Measurements from ENCODE around the gene VPREB1.
"Not testable (repeated sequence)": the region's sequence is repeated elsewhere in the genome, so short reads cannot be mapped to it uniquely, and the experiment has no call there.

Gene VPREB1

DNA sequence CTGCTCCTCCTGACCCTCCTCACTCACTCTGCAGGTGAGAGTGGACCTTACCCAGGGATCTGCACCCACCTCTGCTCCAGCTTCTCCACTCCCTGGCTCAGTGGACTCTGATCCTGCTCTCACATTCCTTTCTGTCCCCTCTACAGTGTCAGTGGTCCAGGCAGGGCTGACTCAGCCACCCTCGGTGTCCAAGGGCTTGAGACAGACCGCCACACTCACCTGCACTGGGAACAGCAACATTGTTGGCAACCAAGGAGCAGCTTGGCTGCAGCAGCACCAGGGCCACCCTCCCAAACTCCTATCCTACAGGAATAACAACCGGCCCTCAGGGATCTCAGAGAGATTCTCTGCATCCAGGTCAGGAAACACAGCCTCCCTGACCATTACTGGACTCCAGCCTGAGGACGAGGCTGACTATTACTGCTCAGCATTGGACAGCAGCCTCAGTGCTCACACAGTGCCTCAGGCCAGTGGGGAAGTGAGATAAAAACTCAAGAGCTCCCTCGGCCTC is 29.7 kb upstream of the VPREB1 start:
- DNase-seq = no peak

DNA sequence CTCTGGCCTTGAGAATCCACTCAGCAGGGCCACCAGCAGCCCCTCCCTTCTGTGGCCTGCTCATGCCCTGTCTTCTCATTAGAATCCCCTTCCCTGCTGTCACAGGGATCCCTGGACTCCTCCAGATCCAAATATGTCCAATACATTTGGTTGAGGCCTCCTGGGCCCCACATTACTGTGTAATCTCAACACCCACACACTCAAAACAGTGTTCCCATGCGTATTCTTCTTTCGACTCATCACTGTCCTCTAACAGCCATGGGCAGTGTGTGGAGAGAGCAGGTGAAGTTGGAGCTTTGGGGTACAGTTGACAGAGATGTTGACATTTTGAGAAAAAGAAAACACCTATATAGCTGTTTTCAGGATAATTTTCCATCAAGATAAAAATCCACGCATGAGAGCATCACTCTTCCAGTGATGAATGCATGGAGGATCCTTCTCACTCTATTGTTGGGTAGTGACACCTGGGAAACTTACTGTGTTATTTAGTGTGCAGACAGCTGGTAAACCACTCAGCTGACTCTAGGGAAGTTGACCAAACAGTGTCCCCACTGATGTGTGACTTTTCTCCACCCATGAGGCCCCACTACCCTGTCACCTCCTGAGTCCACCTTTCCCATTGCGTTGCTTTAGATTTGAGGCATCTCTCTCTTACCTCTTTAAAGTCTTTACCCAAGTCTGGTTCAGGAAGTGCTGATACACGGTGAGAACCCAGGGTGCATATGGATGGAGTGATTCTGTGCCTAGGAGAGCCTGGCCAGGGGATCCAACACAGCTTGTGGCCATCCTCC is 28.7 kb upstream of the VPREB1 start:
- no peak for DNase-seq

DNA sequence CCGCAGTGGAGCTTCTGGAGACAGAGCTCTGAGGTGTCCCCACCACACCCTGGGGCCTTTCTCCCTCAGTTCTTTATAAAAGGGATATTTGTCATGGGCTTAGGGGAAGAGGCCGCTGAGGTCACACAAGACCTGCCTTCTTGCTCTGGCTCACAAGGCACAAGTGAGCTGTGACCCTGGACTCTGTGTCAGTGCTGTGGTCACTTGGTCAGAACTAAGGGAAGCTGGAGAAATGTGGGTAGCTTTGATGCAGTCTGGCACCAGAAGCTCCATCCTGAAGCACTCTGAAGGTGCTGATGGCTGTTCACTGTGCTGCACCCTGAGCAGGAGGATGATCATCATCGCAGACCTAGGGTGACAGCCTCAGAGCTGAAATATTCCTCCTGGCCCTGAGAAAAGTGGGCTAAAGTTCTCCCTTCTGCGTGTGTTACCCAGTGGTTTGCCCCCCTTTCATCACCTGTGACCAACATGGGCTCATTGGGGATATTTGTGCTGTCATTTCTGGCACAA is 28.1 kb upstream of the VPREB1 start:
- DNase-seq = no peak

DNA sequence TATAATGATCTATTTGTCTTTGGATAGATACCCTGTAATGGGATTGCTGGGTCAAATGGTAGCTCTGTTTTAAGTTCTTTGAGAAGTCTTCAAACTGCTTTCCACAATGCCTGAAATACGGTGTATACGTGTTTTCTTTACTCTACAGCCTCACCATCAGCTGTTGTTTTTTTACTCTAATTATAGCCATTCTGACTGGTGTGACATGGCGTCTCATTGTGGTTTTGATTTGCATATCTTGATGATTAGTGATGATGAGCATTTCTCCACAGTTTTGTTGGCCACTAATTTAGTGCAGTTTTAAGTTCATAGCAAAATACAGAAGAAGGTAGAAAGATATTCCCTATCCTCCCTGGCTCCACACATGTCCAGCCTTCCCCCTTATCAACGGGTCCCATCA is 26.3 kb upstream of the VPREB1 start:
- no peak for DNase-seq

DNA sequence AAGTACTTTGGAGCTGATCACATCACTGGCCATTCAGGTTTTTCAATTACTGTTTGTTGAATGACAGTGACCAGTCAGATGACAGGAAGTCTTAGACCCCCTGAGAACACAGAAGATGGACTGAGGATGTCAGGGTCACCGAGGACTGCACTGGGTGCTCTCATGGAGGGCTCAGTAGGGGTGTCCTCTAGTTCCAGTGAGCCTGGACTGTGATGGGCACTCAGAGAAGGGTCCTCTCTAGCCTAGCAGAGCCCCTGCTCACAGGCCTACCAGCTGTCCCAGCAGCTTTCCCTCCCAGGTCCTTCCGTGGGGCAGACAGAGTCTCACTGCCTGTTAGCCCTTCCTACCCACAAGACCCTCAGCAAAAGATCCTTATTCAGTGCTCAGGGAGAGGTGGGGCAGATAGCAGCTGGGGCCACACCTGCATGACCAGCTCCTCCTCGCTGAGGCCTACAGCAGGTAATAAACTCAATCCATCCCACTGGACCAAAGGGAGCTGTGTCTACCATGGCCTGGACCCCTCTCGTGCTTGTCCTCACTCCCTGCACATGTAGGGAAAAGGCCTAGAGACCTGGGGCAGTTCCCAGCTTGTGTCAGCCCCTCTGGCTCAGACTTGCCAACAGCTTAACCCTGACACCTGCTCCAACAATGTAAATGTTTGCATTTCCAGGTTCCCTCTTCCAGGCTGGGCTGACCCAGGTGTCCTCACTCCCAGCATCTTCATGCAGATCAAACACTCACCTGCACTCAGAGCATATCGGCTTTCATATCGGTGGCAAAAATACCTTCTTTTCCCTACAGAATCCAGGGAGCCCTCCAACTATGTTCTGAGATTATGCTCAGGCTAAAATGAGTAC is 25.2 kb upstream of the VPREB1 start:
- no peak for DNase-seq

DNA sequence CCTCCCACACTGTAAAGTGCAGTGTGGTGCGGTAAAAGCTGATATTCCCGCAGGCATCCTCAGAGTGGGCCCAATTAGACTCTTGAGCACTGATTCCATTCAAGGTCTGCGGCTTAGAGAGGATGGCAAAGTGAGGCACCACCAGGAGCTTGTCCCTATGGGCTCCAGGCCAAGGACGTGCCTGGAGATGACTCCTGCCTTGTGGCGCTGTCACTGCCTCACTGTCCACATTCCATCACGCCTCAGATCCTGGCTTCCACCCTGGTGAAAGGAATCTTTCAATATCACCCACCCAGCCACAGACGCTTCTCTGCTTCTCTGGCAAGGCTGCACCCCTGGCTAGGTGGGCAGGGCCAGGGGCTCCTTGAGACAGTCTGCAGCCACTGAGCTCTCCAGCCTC is 23.5 kb upstream of the VPREB1 start:
- DNase-seq = not testable (repeated sequence)

DNA sequence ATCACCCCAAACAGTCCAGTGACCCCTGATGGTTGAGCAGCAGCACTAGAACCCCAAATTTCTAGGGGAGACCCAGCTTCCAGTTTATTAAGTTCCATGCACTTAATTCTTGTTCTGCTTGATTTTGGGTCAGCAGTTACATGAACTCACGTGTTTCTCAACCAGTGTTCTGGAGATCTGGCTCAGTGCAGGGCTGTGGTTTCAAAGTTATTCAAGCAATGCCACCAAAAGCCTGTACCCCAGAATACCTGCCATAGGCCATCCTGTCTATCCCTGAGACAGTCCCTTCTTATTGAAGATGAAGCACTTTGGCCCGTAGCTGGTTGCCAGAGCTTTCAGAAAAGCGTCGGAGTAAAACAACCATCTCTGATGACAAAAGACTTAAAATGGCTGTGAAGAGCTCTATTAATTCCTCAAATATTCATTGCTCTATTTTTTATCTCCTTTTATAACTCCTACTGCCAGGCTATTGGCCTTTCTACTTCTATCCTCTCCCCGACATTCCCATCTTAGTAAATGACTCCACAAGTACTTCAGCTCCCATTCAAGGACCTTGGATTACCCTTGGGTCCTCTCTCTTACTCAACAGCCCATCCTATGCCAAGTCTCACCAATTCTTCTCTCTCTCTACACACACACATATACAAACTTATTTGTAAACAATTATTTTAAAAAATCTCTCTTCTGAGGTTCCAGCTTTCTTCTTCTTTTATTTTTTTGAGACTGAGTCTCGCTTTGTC is 18.0 kb upstream of the VPREB1 start:
- DNase-seq = no peak

DNA sequence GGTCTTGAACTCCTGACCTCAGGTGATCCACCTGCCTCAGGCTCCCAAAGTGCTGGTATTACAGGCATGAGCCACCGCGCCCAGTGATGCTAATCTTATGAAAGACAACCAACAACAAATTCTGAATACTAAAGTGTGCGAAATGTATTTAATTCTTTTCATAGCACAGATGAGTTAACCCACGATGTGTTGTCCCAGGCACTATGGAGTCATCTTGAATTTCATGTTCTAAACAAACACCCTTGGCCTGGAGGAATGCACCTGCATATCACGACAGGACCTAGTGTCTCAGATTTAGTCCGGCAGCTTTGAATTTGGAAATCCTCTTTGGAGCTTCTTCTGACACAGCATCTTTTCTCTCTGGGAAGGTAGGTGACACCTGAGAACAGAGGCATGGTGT is 16.2 kb upstream of the VPREB1 start:
- no peak for DNase-seq

DNA sequence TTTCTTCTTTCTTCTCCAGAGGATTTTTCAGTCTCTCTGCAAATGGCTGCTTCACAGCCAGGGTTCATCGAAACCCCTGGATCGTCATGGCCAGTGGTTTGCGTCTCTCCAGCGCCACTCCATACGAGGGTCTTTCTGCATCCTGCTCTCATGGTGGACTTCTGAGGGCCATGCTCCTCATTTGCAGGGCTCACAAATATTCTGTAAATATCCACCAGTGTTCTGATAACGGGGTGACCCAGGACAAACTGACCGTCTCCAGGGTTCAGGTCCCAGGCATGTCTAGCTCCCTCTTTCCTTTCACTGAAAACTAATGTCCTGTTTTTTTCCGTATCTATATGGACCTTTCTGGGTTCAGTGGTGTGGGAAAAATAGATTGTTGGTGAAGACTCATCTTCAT is 15.7 kb upstream of the VPREB1 start:
- DNase-seq = no peak

DNA sequence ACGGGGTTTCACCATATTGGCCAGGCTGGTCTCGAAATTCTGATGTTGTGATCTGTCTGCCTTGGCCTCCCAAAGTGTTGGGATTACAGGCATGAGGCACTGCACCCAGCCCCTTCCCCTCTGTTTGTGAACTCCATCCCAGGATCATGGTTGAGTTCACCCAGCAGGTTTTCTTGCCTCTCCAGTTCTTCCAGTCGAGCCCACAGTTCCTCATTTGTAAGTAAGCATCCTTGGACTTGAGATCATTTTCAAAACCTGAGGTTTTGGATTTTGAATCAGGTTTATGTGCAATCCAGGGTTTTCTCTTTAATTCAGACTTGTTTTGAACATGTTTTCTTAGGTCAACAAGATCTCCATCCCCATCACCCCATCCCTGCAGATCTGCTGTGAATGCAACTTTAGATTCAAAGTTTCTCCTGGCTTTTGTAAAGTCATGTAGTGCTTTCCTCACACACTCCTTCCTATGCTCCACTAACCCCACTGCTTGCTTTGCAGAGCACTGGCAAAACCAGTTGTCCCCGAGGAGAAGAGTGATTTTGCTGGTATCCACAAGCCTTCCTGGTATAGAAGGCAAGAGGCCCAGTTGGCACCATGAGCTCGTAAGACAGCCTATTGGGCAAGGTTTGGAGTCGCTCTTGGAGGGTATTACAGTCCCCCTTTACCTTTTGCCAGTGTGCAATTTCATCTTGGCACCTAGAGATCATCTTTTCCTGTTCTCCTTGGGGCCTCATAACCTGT is 14.7 kb upstream of the VPREB1 start:
- DNase-seq = no peak

DNA sequence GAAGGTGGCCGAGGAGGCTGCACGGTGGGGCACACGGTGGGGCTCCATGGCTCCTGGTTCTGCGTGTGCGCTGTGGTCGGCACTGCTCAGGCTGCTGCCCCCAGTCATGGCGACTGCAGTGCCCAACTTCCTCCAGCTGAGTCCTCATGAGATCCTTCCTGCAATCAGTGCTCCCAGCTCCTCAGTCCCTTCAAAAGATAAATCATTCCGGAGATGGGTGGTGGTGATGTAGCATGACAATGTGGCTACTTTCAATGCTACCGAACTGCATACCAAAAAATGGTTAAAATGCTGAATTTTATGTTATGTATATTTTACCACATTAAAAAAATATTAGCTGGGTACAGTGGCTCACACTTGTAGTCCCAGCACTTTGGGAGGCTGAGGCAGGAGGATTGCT is 14.1 kb upstream of the VPREB1 start:
- DNase-seq = no peak

DNA sequence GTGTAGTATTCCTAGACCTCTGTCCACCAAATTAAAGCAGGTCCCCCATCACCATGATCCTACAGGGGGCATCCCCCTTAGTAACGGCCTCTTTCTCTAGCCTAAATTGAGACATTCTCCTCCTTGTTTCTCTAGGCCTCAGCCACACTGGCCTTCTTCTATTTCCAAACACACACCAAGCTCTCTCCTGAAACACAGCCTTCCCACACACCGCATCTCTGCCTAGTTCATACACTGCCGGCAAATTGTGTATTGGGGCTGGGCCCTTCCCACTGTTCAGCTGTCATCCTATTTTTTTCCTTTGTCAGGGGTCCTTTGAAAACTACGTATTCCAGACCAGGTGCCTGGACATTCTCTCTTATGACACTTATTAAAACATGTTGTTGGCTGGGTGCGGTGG is 11.5 kb upstream of the VPREB1 start:
- DNase-seq = no peak

DNA sequence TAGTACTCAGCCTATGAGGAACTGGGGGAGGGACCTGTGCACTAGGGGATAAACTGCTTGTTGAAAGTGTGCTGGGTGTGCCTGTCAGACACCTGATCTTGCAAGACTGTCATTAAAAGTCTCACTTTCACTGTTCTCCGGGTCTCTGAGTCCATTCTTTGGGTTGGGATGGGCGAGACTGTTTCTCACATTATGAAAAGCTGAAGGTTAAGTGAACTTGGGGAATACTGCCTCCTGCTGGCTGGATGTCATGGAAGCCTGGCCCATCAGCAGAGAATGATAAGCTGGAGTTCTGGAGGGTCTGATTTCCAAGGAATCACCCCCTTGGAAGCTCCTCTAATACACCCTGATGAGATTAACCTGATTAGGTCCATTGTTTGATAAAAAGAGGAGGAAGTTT is 9.0 kb upstream of the VPREB1 start:
- DNase-seq = peak; percentile 47

DNA sequence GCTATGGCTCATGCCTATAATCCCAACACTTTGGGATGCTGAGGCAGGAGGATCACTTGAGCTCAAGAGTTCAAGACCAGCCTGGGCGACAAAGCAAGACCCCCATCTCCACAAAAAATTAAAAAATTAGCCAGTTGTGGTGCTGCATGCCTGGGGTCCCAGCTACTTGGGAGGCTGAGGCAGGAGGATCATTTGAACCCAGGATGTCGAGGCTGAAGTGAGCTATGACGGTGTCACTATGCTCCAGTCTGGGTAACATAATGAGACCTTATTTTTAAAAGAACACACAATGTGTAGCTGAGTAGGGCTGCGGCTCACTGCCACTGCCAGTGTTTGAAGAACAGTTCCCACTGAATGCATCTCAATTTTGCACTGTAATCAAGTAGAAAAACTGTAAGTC is 7.1 kb upstream of the VPREB1 start:
- no peak for DNase-seq

DNA sequence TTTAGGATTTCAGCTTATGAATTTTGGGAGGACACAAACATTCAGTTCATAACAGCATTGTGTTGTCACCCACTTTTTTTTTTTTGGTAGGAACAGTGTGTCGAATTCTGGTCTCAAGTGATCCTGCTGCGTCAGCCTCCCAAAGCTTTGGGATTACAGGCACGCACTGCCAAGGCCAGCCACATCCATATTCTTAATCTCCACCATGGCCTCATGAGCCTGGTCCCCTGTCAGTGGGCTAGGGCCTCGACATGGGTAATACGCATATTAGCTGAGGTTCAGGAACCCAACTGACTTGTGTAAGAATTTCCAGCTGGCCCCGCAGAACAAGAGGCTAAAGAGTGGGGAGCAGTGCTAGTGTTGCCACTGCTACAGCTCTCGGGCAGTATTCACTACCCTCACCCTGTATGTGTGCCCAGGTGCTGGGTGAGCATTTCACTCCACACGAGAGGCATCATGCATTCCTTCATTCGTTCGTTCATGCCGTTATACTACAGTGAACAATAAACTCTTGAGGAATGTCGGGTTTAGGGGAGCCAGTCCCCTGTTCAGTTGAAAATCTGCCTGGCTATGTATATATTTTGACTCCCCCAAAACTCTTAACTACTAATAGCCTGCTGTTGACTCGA is 5.2 kb upstream of the VPREB1 start:
- DNase-seq = no peak

DNA sequence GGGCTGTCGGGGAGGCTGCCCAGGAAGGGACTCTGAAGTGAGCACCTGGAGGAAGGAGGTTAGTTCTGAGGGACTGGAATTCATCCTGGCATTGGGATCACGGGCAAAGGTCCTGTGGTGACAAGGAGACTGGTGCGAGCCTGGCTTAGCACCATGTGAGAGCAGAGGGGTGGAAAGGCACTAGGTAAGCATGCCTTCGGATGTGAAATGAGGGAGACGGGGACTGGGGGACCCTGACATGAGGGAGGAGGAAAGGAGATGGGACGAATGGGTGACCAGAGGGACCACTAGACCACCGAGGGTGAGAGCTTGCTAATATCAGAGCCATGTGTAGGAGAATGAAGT is 3.1 kb upstream of the VPREB1 start:
- DNase-seq = no peak

DNA sequence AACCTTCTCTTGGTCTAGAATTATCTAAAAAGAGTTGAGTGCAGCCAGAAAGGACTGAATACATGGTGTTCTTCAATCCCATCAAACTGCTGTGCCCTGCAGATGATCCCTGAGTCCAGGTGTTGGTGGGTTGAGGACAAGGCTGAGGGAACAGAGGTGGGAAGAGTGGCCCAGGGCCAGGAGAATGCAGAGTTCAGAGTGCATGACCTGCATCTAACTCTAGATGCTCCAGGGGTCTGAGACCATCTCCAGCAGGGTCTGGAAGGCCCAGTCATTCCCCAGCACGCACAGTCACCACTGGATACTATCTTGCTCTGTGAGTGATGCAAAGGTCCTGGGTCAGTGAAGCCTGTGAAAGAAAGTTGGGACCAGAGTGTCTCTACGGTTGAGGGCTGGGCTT is 2.1 kb upstream of the VPREB1 start:
- DNase-seq = no peak

DNA sequence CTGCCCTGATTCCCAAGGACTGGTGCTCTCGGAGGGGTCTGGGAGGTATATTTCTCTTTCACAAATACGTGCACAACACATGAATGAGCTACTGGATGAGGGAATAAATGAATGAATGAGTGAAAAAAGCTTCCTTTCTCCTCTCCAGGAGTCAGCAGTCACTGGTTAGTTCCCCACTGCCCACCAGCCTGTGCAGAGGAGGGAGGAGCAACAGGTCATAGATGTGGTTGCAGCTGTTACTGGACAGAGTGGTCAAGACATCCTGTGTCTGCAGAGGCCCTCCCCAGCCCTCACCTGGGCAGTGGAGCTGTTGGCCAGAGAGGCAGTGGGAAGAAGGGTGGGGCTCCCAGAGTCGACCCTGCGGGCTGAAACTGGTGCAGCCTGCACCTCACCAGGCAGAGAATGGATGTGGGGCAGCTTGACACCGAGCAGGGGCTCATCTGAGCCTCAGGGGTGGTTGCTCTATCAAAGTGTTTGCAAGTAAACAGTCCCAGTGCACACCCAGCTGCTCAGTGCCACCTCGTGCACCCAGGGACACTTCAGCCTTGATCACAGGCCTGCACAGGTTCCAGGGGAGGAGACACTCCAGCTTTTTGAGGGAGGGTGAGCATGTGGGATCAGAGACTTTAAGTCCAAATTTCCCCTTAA is 1.4 kb upstream of the VPREB1 start:
- no peak for DNase-seq

DNA sequence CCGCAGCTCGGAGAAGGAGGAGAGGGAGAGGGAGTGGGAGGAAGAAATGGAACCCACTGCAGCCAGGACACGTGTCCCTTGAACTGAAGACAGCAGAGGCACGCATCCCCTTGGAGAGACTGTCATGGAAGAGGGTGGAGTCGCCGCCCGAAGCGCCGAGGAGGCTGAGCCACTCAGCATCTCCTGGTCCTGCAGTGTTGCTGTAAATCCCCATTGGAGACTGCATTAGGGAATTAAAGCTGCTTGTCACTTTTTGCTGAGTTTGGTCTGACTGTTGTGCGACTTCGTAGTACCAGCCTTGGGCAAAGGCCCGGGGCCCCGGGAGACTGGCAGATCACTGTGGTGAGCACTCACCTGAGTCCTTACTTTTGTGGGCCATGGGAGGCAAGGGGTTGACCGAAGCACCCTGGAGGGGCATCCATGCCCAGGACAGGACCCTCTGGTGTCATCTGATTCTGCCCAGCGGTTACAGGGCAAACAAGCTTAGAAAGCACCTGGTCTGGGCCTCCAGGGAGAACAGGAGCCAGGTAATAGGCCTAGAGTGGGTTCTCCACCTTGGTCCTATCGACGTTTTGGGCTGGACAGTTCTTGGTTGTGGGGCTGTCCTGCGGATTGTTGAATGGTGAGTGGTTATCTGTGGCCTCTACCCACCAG is 797 bp downstream of the VPREB1 start:
- DNase-seq = no peak

DNA sequence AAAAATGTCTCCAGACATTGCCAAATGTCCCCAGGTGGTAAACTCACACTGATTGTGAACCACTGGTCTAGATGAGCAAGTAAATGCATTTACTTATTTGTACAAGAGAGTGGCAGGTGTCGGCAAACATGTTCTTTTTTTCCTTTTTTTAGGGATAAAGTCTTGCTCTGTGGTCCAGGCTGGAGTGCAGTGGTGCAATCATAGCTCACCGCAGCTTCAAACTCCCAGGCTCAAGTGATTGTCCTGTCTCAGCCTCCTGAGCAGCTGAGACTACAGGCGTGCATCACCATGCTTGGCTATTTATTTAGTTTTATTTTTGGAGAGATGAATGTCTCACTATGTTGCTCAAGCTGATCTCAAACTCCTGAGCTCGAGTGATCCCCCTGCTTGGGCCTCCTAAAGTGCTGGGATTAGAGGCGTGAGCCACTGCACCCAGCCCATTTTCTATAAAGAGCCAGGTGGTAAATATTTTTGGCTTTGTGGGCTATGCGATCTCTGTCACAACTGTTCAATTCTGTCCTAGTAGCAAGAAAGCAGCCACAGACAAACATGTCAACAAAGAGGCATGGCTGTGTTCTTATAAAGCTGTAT is 1.4 kb downstream of the VPREB1 start:
- no peak for DNase-seq

DNA sequence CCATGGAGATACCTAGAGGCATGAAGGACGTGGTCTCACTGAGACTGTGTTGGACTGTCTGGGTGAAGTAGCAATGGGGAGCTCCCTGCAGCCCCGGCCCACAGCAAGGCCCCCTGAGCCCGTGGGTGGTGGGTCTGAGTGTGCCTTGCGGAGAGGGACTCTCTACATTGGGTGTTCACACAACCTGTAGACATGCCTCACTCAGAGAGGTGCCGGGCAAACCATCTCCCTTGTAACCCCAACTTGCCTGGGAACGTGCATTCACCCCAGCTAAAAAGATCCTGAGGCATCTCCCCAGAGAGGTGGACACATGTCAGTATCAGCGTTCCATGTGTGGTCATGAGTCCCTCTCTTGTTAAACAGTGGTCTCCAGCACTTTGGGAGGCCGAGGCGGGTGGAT is 2.1 kb downstream of the VPREB1 start:
- no peak for DNase-seq

Data from activated naive CD4-positive, alpha-beta T cell treated with anti-CD3 and anti-CD28 coated beads, Interleukin-2, amount 50 U/mL, for 16 hours (primary cell).